GM21825 (cell line): ENCODE results near the gene SLC25A21.

Source experiments
- ATAC-seq: cut with Tn5 transposase; IDR thresholded peaks from one replicate; pipeline ENCODE4 v1.9.1; 2021; ENCODE audit warnings: mild to moderate bottlenecking, moderate library complexity; ENCODE audit not compliant: unreplicated experiment

The SLC25A21 gene

GRCh38 chr14:36657399-36658122, 514.8 kb downstream of the SLC25A21 start:
- no peak for ATAC-seq

GRCh38 chr14:36656687-36657398, 515.6 kb downstream of the SLC25A21 start:
- no peak for ATAC-seq

GRCh38 chr14:36655963-36656686, 516.3 kb downstream of the SLC25A21 start:
- ATAC-seq = no peak

- ATAC-seq = no peak
Observed at GRCh38 chr14:36655571-36655962, 516.8 kb downstream of the SLC25A21 start.

DNA sequence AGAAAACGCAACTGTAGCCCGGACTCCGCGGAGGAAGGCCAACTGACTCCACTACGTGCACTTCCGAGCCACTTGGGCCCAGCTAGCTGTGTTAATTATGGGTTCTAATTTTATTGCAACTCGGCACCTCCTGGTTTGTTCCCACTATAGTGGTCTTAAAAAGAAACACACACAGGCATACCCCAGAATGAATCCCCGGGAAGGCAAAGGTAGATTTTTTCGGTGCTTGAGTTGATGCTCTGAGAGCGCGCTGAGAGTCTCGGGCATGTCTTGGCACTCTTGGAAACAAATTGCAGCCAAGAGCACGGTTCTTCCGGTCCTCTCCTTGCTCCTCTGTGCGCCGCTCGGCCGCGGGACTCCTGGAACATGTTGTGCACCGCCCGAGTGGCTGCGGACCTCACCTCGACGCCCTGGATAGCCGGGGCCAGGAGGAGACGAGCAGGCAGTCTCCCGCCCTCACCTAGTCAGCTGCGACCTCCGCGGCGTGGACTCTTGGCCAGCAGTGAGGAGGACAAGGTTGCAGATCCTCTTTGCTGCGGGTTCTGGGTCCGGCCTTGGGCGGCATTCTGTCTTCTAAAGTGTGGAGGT, 517.5 kb downstream of the SLC25A21 start:
- ATAC-seq = no peak

GRCh38 chr14:36653962-36654793, 518.2 kb downstream of the SLC25A21 start:
- no peak for ATAC-seq

- ATAC-seq = no peak
Observed at GRCh38 chr14:36653413-36653812, 519.0 kb downstream of the SLC25A21 start.

DNA sequence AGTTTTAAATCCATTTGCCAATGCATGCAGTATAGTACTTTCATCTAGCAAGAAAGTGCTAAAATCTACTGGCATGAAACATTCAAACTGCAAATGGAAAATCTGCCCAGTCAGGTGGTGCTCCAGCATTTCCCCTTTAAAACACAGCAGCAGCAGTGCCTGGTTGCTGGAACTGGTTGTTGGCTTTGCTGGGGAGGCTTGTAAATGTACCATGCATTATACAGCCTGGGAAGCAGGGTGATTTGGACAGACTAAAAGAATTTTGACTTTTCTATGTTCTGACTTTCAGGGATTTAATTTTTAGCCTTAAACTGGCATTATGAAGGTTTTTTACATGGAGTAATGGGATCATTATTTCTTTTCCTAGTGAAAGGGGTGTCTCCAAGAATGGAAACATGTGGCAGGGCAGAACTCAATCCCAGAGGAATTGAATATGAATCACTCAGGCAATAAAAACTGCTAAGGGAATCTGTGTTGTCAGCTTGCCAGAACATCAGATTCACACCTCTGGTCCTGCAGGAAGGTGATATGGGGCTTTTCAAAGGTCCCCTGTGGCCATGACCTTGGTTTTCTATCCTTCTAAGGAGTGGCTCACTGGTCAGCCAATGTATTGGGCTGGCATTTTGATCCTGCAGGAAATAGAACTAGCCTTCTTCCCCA, 519.7 kb downstream of the SLC25A21 start:
- ATAC-seq = no peak

- ATAC-seq = no peak
Observed at GRCh38 chr14:36649872-36650650, 522.3 kb downstream of the SLC25A21 start.

GRCh38 chr14:36647824-36648753, 524.3 kb downstream of the SLC25A21 start:
- ATAC-seq = no peak

DNA sequence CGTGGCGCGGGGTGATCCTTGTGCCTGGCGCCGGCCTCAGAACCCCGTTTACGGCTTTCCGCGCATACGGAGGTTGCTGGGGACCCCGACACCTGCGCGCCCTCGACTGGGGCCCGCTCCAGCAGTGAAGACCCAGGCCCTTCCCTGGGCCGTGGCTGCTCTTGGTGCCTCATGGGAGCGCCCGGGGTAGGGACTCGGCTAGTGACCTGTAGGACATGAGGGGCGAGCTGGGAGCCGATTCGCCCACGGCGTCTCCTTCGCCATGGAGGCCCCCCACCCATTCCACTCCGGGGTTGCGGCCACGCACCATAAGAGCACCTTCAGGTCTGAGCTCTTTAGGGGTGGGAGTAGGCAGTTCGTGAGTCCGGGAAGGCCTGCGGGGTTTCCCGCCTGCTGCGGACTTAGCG, 525.0 kb downstream of the SLC25A21 start:
- ATAC-seq = no peak

GRCh38 chr14:36646664-36647416, 525.6 kb downstream of the SLC25A21 start:
- no peak for ATAC-seq

GRCh38 chr14:36633580-36633979, 538.8 kb downstream of the SLC25A21 start:
- no peak for ATAC-seq
